HG02610 (cell line): ENCODE results near the gene SOX8.
"Not testable (repeated sequence)": the region's sequence is repeated elsewhere in the genome, so short reads cannot be mapped to it uniquely, and the experiment has no call there.

Source experiments
- ATAC-seq: cut with Tn5 transposase; IDR thresholded peaks from one replicate; pipeline ENCODE4 v1.9.1; 2021; ENCODE audit warnings: mild to moderate bottlenecking, moderate library complexity; ENCODE audit not compliant: unreplicated experiment

SOX8 gene

DNA sequence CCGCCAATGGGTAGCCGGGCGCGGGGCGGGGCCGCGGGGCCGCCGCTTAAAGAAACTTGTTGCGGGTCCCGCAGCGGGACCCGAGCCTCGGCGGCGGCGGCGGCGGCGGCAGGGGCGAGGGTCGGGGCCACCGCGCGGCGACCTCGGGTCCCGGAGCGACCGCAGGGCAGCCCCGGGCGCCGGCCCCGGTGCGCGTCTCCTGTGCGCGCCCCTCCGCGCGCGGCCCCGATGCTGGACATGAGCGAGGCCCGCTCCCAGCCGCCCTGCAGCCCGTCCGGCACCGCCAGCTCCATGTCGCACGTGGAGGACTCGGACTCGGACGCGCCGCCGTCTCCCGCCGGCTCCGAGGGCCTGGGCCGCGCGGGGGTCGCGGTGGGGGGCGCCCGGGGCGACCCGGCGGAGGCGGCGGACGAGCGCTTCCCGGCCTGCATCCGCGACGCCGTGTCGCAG, at the start of gene SOX8:
Gene SOX8 (plus strand): TSS at position 76 of the 450 bp plus-strand sequence. CDS start 153 bp downstream, at position 229.
- ATAC-seq = no peak

- ATAC-seq = no peak
Measured at GRCh38 chr16:932831-933330, 48.7 kb upstream of the SOX8 start.

DNA sequence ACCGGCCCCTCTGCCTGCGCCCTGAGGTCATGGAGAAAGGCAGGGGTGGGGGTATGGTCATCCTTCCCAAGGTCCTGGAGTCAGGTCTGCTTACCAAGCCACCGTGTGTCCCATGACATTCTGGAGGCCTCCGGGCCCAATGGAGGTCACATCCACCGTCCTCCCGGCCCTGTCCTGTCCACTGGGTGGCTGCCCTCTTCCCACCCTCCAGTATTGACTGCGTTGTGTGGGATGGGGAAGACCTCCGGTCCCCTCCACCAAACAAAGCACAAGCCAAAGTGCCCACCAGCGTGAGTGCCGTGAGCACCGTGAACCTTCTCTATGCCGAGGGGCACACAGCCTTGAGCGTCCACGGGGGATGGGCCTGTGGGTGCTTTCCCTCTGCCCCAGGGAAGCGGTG, 48.0 kb upstream of the SOX8 start:
- no peak for ATAC-seq

GRCh38 chr16:934178-934577, 47.4 kb upstream of the SOX8 start:
- ATAC-seq = no peak

DNA sequence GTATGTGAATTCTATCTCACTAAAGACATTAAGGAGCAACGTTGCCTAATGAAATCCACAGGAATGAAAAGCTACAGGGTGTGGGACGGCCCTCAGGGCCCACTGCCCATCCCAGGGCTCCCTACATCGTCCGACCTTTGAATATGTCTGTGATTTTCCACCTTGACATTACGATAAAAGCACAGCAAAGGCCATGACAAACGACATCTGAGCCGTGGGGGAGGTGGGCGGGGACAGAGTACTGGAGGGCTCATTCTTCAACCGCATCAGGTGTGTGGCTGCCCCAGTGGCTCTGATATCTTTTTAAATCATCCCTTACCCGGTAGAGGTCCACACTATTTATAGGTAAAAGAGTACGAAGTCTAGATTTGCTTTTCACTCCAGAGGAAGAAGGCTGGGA, 45.9 kb upstream of the SOX8 start:
- ATAC-seq = no peak

- ATAC-seq = no peak
Measured at GRCh38 chr16:937311-937710, 44.3 kb upstream of the SOX8 start.

DNA sequence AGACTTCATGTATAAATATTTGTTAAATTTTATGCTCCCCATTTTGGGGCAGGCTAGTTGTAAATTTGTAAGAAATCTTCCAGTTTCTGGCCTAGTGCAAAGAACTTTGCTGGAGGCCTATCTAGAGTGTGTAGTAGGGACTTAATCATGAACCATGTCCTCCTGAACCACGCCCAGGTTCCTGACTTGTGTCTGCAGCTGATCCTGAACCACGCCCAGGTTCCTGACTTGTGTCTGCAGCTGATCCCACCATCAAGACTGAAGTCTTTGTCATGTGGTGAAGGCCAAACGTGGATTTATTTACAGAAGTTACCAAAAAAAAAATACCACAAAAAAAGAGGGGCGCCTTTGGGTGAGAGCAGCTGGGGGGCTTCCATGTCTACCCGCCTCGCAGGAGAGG, 43.8 kb upstream of the SOX8 start:
- no peak for ATAC-seq

GRCh38 chr16:938136-938535, 43.4 kb upstream of the SOX8 start:
- no peak for ATAC-seq

- no peak for ATAC-seq
Measured at GRCh38 chr16:938752-939151, 42.8 kb upstream of the SOX8 start.

GRCh38 chr16:939311-939710, 42.3 kb upstream of the SOX8 start:
- no peak for ATAC-seq

GRCh38 chr16:939941-940340, 41.6 kb upstream of the SOX8 start:
- ATAC-seq = no peak

DNA sequence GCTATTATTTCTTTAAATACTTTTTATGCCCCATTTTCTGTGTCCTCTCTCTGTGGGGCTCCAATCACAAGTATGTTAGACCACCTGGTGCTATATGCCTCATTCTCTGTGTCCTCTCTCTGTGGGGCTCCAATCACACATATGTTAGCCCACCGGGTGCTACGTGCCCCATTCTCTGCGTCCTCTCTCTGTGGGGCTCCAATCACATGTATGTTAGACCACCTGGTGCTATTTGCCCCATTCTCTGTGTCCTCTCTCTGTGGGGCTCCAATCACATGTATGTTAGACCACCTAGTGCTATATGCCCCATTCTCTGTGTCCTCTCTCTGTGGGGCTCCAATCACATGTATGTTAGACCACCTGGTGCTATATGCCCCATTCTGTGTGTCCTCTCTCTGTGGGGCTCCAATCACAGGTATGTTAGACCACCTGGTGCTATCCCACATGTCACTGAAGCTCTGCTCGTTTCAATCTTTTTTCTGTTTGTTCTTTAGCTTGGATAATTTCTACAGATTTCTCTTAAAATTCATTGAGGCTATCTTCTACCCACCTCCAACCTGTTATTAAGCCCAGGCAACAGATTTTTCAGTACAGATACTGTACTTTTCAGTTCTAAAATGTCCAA, 39.0 kb upstream of the SOX8 start:
- no peak for ATAC-seq

DNA sequence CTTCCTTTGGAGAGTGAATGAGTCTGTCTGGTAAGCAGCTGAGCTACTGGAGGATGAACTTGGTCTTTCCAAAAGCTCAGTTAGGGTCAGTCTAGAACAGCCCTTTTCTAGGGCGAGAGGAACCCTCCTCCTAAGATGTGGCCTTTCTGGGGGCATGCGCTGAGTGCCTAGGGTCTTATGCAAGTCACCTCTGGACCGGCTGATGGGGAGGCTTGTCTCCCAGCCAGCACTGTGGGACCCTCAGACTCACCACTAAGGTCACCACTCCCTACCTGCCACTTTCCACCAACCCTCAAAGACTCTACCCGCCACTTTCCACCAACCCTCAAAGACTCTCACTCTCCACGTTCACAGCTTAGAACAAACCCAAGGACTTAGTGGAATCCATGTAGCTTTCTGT, 37.6 kb upstream of the SOX8 start:
- ATAC-seq = no peak

- ATAC-seq = no peak
Measured at GRCh38 chr16:945271-946047, 36.1 kb upstream of the SOX8 start.

- no peak for ATAC-seq
Measured at GRCh38 chr16:946048-946395, 35.5 kb upstream of the SOX8 start.

- ATAC-seq = no peak
Measured at GRCh38 chr16:947255-947921, 34.2 kb upstream of the SOX8 start.

DNA sequence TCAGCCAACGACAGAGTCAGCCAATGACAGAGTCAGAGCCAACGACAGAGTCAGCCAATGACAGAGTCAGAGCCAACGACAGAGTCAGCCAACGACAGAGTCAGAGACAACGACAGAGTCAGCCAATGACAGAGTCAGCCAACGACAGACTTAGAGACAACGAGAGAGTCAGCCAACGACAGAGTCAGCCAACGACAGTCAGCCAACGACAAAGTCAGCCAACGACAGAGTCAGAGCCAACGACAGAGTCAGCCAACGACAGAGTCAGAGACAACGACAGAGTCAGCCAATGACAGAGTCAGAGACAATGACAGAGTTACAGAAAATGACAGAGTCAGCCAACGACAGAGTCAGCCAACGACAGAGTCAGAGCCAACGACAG, 33.7 kb upstream of the SOX8 start:
- ATAC-seq = not testable (repeated sequence)

DNA sequence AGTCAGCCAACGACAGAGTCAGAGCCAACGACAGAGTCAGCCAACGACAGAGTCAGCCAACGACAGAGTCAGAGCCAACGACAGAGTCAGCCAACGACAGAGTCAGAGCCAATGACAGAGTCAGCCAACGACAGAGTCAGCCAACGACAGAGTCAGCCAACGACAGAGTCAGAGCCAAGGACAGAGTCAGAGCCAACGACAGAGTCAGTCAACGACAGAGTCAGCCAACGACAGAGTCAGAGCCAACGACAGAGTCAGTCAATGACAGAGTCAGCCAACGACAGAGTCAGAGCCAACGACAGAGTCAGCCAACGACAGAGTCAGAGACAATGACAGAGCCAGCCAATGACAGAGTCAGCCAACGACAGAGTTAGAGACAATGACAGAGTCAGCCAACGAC, 32.8 kb upstream of the SOX8 start:
- not testable (repeated sequence) for ATAC-seq

DNA sequence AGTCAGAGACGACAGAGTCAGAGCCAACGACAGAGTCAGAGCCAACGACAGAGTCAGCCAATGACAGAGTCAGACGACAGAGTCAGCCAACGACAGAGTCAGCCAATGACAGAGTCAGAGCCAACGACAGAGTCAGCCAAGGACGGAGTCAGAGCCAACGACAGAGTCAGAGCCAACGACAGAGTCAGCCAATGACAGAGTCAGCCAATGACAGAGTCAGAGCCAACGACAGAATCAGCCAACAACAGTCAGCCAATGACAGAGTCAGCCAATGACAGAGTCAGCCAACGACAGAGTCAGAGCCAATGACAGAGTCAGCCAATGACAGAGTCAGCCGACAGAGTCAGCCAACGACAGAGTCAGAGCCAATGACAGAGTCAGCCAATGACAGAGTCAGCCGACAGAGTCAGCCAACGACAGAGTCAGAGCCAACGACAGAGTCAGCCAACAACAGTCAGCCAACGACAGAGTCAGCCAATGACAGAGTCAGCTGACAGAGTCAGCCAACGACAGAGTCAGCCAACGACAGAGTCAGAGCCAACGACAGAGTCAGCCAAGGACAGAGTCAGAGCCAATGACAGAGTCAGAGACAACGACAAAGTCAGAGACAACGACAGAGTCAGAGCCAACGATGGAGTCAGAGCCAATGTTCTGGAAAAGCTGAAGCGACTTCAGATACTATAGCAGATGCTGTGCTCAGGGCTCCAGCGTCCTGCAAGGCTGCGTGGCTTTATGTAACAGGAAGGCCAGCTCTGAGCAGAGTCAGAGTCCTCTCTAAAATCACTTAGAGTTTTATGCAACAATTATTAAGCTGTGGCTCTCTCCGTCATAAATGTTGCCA, 30.6 kb upstream of the SOX8 start:
- not testable (repeated sequence) for ATAC-seq

- no peak for ATAC-seq
Measured at GRCh38 chr16:951660-952301, 29.8 kb upstream of the SOX8 start.

DNA sequence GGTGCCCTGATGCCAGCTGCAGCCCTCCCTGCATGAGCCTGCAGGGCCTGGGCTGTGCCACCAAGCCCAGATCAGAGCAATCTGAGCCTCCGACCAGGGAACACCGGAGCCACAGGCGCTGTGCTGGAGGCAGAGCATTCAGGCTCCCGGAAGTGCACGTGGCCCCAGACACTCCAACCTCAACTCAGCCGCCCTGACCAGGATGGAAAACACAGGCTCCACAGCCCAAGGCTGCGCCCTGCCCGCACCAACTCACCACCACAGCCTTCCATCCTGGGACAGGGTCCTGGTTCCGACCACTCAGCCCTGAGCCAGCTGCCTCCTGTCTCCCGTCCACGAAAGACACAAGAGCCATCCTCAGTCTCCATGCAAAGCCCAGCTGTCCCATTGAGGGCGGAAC, 29.2 kb upstream of the SOX8 start:
- no peak for ATAC-seq
